Measurements from ENCODE around the gene RNLS. TPM values are rescaled to one million over a fixed set of nuclear protein-coding genes. Genes with fewer than 3 reads are reported as not detected.

Gene RNLS
- total RNA-seq, 1 experiment from 2014 or later, result not detected

GRCh38 chr10:88491314-88491713 lies 91.8 kb downstream of the RNLS start:
- intact Hi-C loops (cut with micrococcal nuclease), result no loop called here
- Histone ChIP-seq H3K27me3 (ENCODE audit: insufficient read depth, low read length) (no peaks in the 10 kb centered on the region), H3K9ac (ENCODE audit: low read length) (no peak overlapping the region), H3K4me2 (ENCODE audit: low read length) (no peak overlapping the region), H2AFZ (ENCODE audit: low read depth, low read length, poor library complexity, severe bottlenecking) (no peak overlapping the region), H3K27ac (ENCODE audit: low read depth, low read length) (no peak overlapping the region), H3K9me2 (ENCODE audit: insufficient read depth) (no peaks in the 10 kb centered on the region), H3K4me3 (replicated peaks in 1 of 2; ENCODE audit: low read depth in 1 of 2, low read length in 2 of 2) (no peak overlapping the region), H3K79me2 (ENCODE audit: insufficient read depth, low read length) (no peaks in the 10 kb centered on the region), H3K4me1 (ENCODE audit: control insufficient read depth in 1 of 2, insufficient read depth in 2 of 2, low read length in 2 of 2) (no peaks in the 10 kb centered on the region), H3K36me3 (ENCODE audit: control insufficient read depth in 1 of 2, insufficient read depth in 2 of 2, low read length in 2 of 2) (no peaks in the 10 kb centered on the region), H4K20me1 (ENCODE audit: insufficient read depth) (no peaks in the 10 kb centered on the region), H3K9me3 (ENCODE audit: control insufficient read depth in 1 of 2, insufficient read depth in 1 of 2, low read depth in 1 of 2, low read length in 2 of 2) (no peaks in the 10 kb centered on the region)
- no TSS peak for BruUV-seq (replicated peaks)
- DNase-seq (ENCODE audit: low read depth, low spot score), result no peak
- no peak for ATAC-seq
- ChIA-PET RAD21 (ENCODE audit: low non-redundant PET in 1 of 2, low total read pairs in 2 of 2, uncharacterized antibody in 2 of 2, unreplicated experiment in 2 of 2) (no interaction called here), POLR2A (no interaction called here), CTCF (no interaction called here)
- TF ChIP-seq, protein P1, sequence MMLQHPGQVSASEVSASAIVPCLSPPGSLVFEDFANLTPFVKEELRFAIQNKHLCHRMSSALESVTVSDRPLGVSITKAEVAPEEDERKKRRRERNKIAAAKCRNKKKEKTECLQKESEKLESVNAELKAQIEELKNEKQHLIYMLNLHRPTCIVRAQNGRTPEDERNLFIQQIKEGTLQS (IDR thresholded peaks at IDR 0.05), result no peak
- TF ChIP-seq CBX3 (IDR thresholded peaks at IDR 0.05; ENCODE audit: low read depth) (no peak), ELF1 (IDR thresholded peaks at IDR 0.05; ENCODE audit: borderline replicate concordance, low read depth) (no peak), SRF (IDR thresholded peaks at IDR 0.05; ENCODE audit: low read depth) (no peak), POLR2A (IDR thresholded peaks at IDR 0.05; ENCODE audit: borderline replicate concordance, extremely low read depth, insufficient read depth, insufficient read length) (no peak), TCF7L2 (IDR thresholded peaks at IDR 0.05; ENCODE audit: borderline replicate concordance, extremely low read depth, insufficient read depth, insufficient read length) (no peak), RAD21 (IDR thresholded peaks at IDR 0.05; ENCODE audit: low read depth) (no peak), EZH2 (IDR thresholded peaks at IDR 0.05) (no peak), ZFX (IDR thresholded peaks at IDR 0.05) (no peak)

DNA sequence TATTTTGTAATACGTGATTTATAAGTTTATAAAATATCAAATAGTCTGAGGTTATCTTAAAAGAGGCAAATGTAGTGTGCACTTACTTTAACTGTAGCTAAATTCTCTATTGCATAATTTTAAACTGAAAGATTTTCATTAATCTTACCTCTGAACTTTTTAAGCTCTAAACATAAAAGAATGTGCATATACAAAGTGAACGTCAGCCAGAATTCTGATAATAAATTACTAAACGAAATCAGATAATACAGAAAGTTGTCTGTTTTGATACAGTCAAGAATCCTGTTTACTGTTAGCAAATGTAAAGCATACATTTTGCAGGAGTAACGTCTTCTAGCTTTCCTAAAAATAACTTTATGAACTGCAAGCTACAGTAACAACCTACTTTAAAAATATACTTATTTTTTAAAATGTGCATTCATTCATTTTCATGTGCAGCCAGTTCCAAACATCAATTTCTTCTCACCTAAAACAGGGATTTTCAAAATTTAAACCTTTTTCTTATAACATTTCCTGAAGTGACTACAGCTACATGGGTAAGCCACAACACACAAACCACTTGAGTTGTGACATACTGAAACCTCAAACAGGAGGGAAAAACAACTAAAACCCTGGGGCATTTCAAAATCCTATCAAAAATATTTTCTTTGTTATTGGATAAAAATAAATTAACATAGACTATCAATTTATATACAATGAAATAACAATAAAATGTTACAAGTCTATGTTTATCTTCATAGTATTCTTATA lies 92.7 kb downstream of the RNLS start:
- CTCF ChIA-PET, result interaction anchor here (0.9 kb wide), 1 partner anchor 101 kb away, joined by 3 read pairs; no protein-coding TSS in a partner anchor
- H2AFZ ChIP-seq (ENCODE audit: low read depth, low read length, poor library complexity, severe bottlenecking), result no peak overlapping the region
- no peaks in the 10 kb centered on the region for H3K36me3 ChIP-seq (ENCODE audit: control insufficient read depth in 1 of 2, insufficient read depth in 2 of 2, low read length in 2 of 2)
- no peaks in the 10 kb centered on the region for H3K27me3 ChIP-seq (ENCODE audit: insufficient read depth, low read length)
- H3K4me2 ChIP-seq (ENCODE audit: low read length), result no peak overlapping the region
- no peak for DNase-seq (ENCODE audit: low read depth, low spot score)
- H4K20me1 ChIP-seq (ENCODE audit: insufficient read depth), result no peaks in the 10 kb centered on the region
- no peak for ATAC-seq
- H3K9ac ChIP-seq (ENCODE audit: low read length), result no peak overlapping the region
- POLR2A ChIA-PET, result no interaction called here
- H3K79me2 ChIP-seq (ENCODE audit: insufficient read depth, low read length), result no peaks in the 10 kb centered on the region
- no peaks in the 10 kb centered on the region for H3K4me1 ChIP-seq (ENCODE audit: control insufficient read depth in 1 of 2, insufficient read depth in 2 of 2, low read length in 2 of 2)
- intact Hi-C loops (cut with micrococcal nuclease), result no loop called here
- H3K27ac ChIP-seq (ENCODE audit: low read depth, low read length), result no peak overlapping the region
- H3K9me3 ChIP-seq (ENCODE audit: control insufficient read depth in 1 of 2, insufficient read depth in 1 of 2, low read depth in 1 of 2, low read length in 2 of 2), result no peaks in the 10 kb centered on the region
- no peaks in the 10 kb centered on the region for H3K9me2 ChIP-seq (ENCODE audit: insufficient read depth)
- BruUV-seq (replicated peaks), result no TSS peak
- RAD21 ChIA-PET (ENCODE audit: low non-redundant PET in 1 of 2, low total read pairs in 2 of 2, uncharacterized antibody in 2 of 2, unreplicated experiment in 2 of 2), result no interaction called here
- no peak overlapping the region for H3K4me3 ChIP-seq (replicated peaks in 1 of 2; ENCODE audit: low read depth in 1 of 2, low read length in 2 of 2)
- TF ChIP-seq JUND (IDR thresholded peaks at IDR 0.05), result no peak
- no peak for TF ChIP-seq YY1 (IDR thresholded peaks at IDR 0.05; ENCODE audit: extremely low read depth, insufficient replicate concordance, low read depth, low read length)
- no peak for TF ChIP-seq ELF1 (IDR thresholded peaks at IDR 0.05; ENCODE audit: borderline replicate concordance, low read depth)
- TF ChIP-seq EGR1 (IDR thresholded peaks at IDR 0.05; ENCODE audit: low read depth), result no peak
- no peak for TF ChIP-seq MAX (IDR thresholded peaks at IDR 0.05)
- TF ChIP-seq SP1 (IDR thresholded peaks at IDR 0.05; ENCODE audit: low read depth), result no peak

All from HCT116 (cell line).